Heart left ventricle (tissue), 13 donors: ENCODE data around the gene TNFSF10.
"Not testable (repeated sequence)": the region's sequence is repeated elsewhere in the genome, so short reads cannot be mapped to it uniquely, and the experiment has no call there.

ENCODE experiments used
- CTCF ChIP-seq, 12 donors: fragments of 200-600 bp; sonication (generic) in 4 of 12; IDR thresholded peaks; one replicate each; pipeline versions ENCODE4 v1.5.0 to v1.8.0; 2018 to 2022; ENCODE audit warnings: antibody characterized with exemption in 12 of 12, mild to moderate bottlenecking in 5 of 12
- POLR2A ChIP-seq, 2 donors: fragments of 450-650 bp; IDR thresholded peaks; one replicate each; pipeline ENCODE4 v1.6.1; 2017; ENCODE audit warnings: antibody characterized with exemption in 2 of 2, mild to moderate bottlenecking in 2 of 2, moderate library complexity in 2 of 2
- donor health status: ischemic (EF 13 %, LVEDD 7.1; RV severe dilation, severe dysfunction).
- donor health status: DM: no; HTN: yes; CAD: no.
- donor health status: DM: no; HTN: no; CAD: no.
- donor health status: ischemic (EF 25% LVEDD 6.9; RV normal size, moderate dysfunction).
- donor health status: ischemic (EF 25% LVEDD 5.7; RV mildly dilated, moderate dysfunction).
- donor health status: ischemic (EF 35%, LVEDD 5.7; RV mildly dilated, moderate dysfunction).
- donor health status: nonischemic (EF 11% LVEDD 7.7; RV severe dilation, severe dysfunction).
- donor health status: DM: yes; HTN: yes; CAD: no.
- donor health status: PGD.
- donor health status: ischemic (EF 29% LVEDD 5.4; RV normal size, mild dysfunction).
- donor health status: nonischemic (EF 23%, LVEDD 6.1; RV moderate dilation, normal function).

- not testable (repeated sequence) for TF ChIP-seq CTCF, POLR2A (IDR thresholded peaks at IDR 0.05)
These were observed 43.6 kb upstream of the TNFSF10 start for GRCh38 chr3:172566785-172567184.
